Skin of body (tissue), 3 donors: ENCODE data around the gene PSMD4. TPM values are rescaled to one million over a fixed set of nuclear protein-coding genes. Genes with fewer than 3 reads are reported as not detected.

ENCODE experiments used
- DNase-seq: peaks from one replicate; lab custom pipeline; 2025; lab: John Stamatoyannopoulos, UW
- small RNA-seq: library from RNA; depleted of rRNA; stranded (forward); fragments of <200 nt; gene quantifications from one replicate; pipeline ENCODE3, GENCODE V24; 2014; ENCODE audit warnings: low replicate concordance
- total RNA-seq: library from RNA; depleted of rRNA; stranded (reverse); fragments of >200 nt; gene quantifications from one replicate; pipeline ENCODE4 v1.2.3, GENCODE V29; 2014

Gene PSMD4
- total RNA-seq, 1 donor from 2014 or later: 88.1 TPM

GRCh38 chr1:151294742-151295462 lies 40.4 kb downstream of the PSMD4 start:
- DNase-seq: no peak

- DNase-seq: no peak
Measured at GRCh38 chr1:151309811-151310323, 55.3 kb downstream of the PSMD4 start.

- no peak for DNase-seq
Measured at GRCh38 chr1:151311011-151311410, 56.5 kb downstream of the PSMD4 start.

GRCh38 chr1:151311589-151312331 lies 57.2 kb downstream of the PSMD4 start:
- DNase-seq: peak; percentile 11

- DNase-seq: no peak
Measured at GRCh38 chr1:151312411-151312810, 57.9 kb downstream of the PSMD4 start.

GRCh38 chr1:151312826-151313225 lies 58.3 kb downstream of the PSMD4 start:
- no peak for DNase-seq

- DNase-seq: no peak
Measured at GRCh38 chr1:151313501-151313900, 59.0 kb downstream of the PSMD4 start.

- peak; percentile 37 for DNase-seq
Measured at GRCh38 chr1:151314137-151314875, 59.8 kb downstream of the PSMD4 start.

- DNase-seq: no peak
Measured at GRCh38 chr1:151315565-151316235, 61.2 kb downstream of the PSMD4 start.

Small RNA genes within 50 kb of the gene (small RNA-seq; reads per million reads assigned to genes)
- 0.12 reads per million for gene RN7SL444P

Other genes with a start within 250 kb of the PSMD4 start
- 19.4 TPM for gene MINDY1, start 247.8 kb upstream of the PSMD4 start, total RNA-seq
- 11.4 TPM for gene PRUNE1, start 246.3 kb upstream of the PSMD4 start, total RNA-seq
- gene BNIPL, start 218.1 kb upstream of the PSMD4 start, total RNA-seq: 37.0 TPM
- 1.8 TPM for gene C1orf56, start 207.0 kb upstream of the PSMD4 start, total RNA-seq
- 59.2 TPM for gene CDC42SE1, start 195.1 kb upstream of the PSMD4 start, total RNA-seq
- 3.1 TPM for gene MLLT11, start 194.3 kb upstream of the PSMD4 start, total RNA-seq
- 14.0 TPM for gene GABPB2, start 184.0 kb upstream of the PSMD4 start, total RNA-seq
- 10.7 TPM for gene SEMA6C, start 108.1 kb upstream of the PSMD4 start, total RNA-seq
- gene TNFAIP8L2, start 98.1 kb upstream of the PSMD4 start, total RNA-seq: 2.2 TPM
- gene LYSMD1, start 88.8 kb upstream of the PSMD4 start, total RNA-seq: 7.3 TPM
- gene SCNM1, start 88.6 kb upstream of the PSMD4 start, total RNA-seq: 19.2 TPM
- gene TMOD4, start 78.8 kb upstream of the PSMD4 start, total RNA-seq: 8.0 TPM
- gene VPS72, start 64.5 kb upstream of the PSMD4 start, total RNA-seq: 28.1 TPM
- 70.1 TPM for gene PIP5K1A, start 56.2 kb upstream of the PSMD4 start, total RNA-seq
- gene ZNF687, start 27.6 kb downstream of the PSMD4 start, total RNA-seq: 8.4 TPM
- 39.9 TPM for gene PI4KB, start 72.7 kb downstream of the PSMD4 start, total RNA-seq
- gene RFX5, start 92.5 kb downstream of the PSMD4 start, total RNA-seq: 22.8 TPM
- 46.2 TPM for gene SELENBP1, start 118.0 kb downstream of the PSMD4 start, total RNA-seq
- gene PSMB4, start 144.8 kb downstream of the PSMD4 start, total RNA-seq: 176 TPM
- gene POGZ, start 204.8 kb downstream of the PSMD4 start, total RNA-seq: 53.0 TPM